ENCODE data around the gene SMIM13. TPM values are rescaled to one million over a fixed set of nuclear protein-coding genes. Genes with fewer than 3 reads are reported as not detected.

Gene SMIM13
- total RNA-seq, 1 donor from 2014 or later: 5.8 TPM

DNA sequence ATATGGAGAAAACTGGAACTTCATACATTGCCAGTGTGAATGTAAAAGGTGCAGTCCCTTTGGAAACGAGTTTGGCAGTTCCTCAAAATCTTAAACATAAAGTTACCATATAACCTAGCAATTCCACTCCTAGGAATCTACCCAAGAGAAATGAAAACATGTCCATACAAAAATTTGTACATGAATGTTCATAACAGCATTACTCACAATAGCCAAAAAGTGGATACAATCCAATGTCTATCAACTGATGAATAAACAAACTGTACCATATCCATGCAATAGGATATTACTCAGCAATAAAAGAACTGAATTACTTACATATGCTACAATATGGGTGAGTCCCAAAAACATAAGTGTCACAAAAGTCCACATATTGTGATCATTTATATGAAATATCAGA is 66.6 kb downstream of the SMIM13 start:
- ChIA-PET POLR2A (no interaction called here), CTCF (no interaction called here)
- ATAC-seq (ENCODE audit: low read depth) (no peak), DNase-seq (no peak)
- no peak for TF ChIP-seq CTCF (IDR thresholded peaks at IDR 0.05)
- intact Hi-C loops (cut with micrococcal nuclease): no loop called here
- Mint-ChIP-seq H3K9me3 (no peaks in the 10 kb centered on the region), H3K4me1 (no peaks in the 10 kb centered on the region), H3K36me3 (ENCODE audit: low read depth) (no peaks in the 10 kb centered on the region), H3K4me3 (no peak overlapping the region), H3K27me3 (no peaks in the 10 kb centered on the region), H3K27ac (no peak overlapping the region)

DNA sequence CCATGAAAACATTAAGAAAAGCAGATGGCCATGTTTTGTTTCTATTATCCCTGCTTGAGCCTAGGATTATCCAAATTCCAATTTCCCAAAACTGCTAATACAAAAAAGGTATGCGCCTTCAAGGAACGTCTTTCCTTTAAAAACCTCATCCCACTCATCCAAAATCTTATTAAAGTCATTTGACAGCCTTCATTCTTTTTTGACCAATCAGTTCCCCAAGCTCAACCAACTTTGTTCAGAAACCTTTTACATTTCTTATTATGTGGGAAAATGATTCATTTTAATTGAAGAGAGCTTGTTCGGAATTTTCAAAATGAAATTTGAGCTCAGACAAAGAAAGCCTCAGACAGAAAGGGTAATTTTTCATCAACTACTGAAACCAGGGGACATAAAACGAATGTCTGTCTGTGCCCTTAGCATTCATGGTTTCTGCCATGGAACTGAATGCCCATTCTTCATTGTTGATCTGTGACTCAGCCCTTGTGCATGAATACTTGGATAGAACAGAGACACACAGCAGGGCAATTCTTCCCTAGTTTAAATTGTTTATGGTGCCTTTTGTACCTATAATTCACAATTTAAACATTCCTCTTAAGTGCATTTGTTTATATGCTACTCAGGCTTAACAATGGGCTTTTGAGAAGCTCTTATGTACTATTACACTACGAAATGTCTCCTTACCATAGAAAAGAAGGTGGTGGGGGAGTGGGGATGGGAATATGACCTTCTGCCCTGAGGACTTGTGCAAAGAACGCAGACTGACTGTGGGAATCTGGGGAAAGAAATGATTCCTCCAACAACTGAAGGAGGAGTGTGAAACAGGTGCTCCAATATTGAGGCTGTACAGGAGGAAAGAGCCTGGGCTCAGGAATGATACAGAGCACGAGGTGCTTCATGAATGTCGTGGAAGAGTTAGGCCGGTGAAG is 67.7 kb downstream of the SMIM13 start:
- intact Hi-C loops (cut with micrococcal nuclease): no loop called here
- Mint-ChIP-seq H3K4me3 (no peak overlapping the region), H3K27ac (no peak overlapping the region), H3K27me3 (no peaks in the 10 kb centered on the region), H3K9me3 (no peaks in the 10 kb centered on the region), H3K36me3 (ENCODE audit: low read depth) (no peaks in the 10 kb centered on the region), H3K4me1 (no peaks in the 10 kb centered on the region)
- ATAC-seq (ENCODE audit: low read depth) (no peak), DNase-seq (no peak)
- CTCF ChIA-PET: no interaction called here
- POLR2A ChIA-PET: no interaction called here
- no peak for TF ChIP-seq CTCF (IDR thresholded peaks at IDR 0.05)

DNA sequence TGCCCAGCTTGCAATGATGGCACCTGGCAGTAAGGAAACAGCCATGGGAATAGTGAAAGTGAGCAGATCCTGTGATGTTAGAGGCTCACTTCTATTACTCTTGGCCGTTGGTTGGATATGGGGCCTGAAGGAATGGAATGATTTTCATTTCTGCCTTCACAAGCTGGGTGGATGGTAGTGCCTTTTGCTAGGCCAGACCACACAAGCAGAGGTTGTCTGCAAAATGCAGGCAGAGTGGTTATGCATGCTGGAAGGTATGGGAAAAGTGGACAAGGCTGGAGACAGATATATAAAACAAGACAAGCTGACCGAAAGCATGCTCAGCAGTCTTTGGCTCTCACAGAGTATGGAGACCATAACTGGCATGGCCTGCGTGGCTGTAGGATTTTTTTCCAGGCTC is 68.6 kb downstream of the SMIM13 start:
- Mint-ChIP-seq H3K27ac (no peak overlapping the region), H3K27me3 (no peaks in the 10 kb centered on the region), H3K4me3 (no peak overlapping the region), H3K4me1 (no peaks in the 10 kb centered on the region), H3K36me3 (ENCODE audit: low read depth) (no peaks in the 10 kb centered on the region), H3K9me3 (no peaks in the 10 kb centered on the region)
- no peak for TF ChIP-seq CTCF (IDR thresholded peaks at IDR 0.05)
- no peak for ATAC-seq (ENCODE audit: low read depth)
- DNase-seq: no peak
- CTCF ChIA-PET: no interaction called here
- POLR2A ChIA-PET: no interaction called here
- intact Hi-C loops (cut with micrococcal nuclease): no loop called here

DNA sequence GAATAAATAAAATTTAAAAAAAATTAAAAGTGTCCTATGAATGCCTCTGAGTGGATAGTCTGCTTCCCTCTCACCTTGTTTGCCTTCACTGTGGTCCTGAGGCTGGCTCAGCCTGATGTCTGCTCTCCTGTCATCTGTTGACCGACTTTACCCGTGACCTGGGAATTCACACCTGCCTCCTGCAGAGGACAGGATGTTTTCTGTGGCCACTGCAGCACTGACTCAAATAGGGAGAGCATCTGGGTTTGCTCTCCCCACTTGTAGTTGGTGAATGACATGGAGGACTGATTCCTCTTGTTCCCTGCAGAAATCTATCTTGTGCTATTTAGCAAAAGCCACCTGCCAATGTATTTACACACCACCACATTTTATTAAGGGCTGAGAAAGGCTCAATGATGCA is 70.3 kb downstream of the SMIM13 start:
- Mint-ChIP-seq H3K4me1 (no peaks in the 10 kb centered on the region), H3K27ac (no peak overlapping the region), H3K9me3 (no peaks in the 10 kb centered on the region), H3K27me3 (no peaks in the 10 kb centered on the region), H3K4me3 (no peak overlapping the region), H3K36me3 (ENCODE audit: low read depth) (no peaks in the 10 kb centered on the region)
- CTCF ChIA-PET: interaction anchor here (1.1 kb wide), 1 partner anchor 333 kb away, joined by 3 read pairs; no protein-coding TSS in a partner anchor
- DNase-seq (no peak), ATAC-seq (ENCODE audit: low read depth) (no peak)
- POLR2A ChIA-PET: no interaction called here
- intact Hi-C loops (cut with micrococcal nuclease): no loop called here
- TF ChIP-seq CTCF (IDR thresholded peaks at IDR 0.05): no peak

DNA sequence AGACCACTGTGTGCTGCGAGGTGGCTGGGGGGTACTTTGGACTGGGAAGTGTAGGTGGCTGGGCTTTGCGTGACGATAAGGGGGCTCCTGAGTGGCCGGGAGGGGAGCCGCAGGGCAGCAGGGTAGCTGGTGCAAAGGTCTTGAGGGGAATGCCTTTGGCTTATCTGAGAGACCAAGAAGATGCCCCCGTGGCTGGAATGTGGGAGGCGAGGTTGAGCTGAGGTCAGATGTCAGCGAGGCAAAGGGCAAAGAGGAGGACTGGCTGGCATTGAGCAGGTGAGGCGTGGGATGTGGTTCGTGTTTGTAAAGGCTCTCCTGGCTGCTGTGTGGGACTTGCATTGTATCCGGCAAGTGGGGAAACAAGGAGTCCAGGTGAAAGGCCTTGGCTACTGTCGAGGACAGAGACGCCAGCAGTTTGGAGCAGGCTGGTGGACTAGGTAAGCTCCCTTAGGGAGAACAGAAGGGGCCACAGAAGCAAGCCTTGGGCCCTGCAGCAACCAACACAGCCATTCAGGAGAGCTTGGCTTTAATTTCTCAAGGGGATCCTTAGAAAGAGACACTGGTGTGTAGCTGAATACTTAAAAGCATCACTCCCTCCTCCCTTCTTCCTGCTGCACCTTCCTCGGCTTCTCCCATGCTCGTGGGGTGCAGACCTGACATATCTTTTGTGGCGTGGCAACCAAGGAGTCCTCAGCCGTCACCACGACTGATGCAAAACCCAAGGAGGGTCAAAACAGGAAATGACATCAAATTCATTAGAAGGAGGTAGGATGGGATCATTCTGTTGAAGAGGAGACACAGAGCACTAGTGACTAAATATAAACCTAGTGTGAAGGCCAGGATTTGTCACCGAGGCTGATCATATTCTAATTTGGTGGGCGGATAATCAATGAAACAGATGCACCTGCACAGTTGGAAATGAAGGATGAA is 71.3 kb downstream of the SMIM13 start:
- CTCF ChIA-PET: interaction anchor here (1.0 kb wide), 1 partner anchor 331 kb away, joined by 5 read pairs; no protein-coding TSS in a partner anchor
- no peaks in the 10 kb centered on the region for H3K4me1 Mint-ChIP-seq
- no peaks in the 10 kb centered on the region for H3K9me3 Mint-ChIP-seq
- intact Hi-C loops (cut with micrococcal nuclease): no loop called here
- DNase-seq: no peak
- no peaks in the 10 kb centered on the region for H3K27me3 Mint-ChIP-seq
- no peaks in the 10 kb centered on the region for H3K36me3 Mint-ChIP-seq (ENCODE audit: low read depth)
- TF ChIP-seq CTCF (IDR thresholded peaks at IDR 0.05): no peak
- no peak overlapping the region for H3K4me3 Mint-ChIP-seq
- ATAC-seq (ENCODE audit: low read depth): no peak
- no peak overlapping the region for H3K27ac Mint-ChIP-seq
- POLR2A ChIA-PET: no interaction called here
